ENCODE results near the gene NUFIP2.
"Not testable (repeated sequence)": the region's sequence is repeated elsewhere in the genome, so short reads cannot be mapped to it uniquely, and the experiment has no call there.

Gene NUFIP2

GRCh38 chr17:29293890-29294579 lies at the start of gene NUFIP2:
Gene NUFIP2, minus strand, starts transcription at chr17:29294148. Its CDS starts 89 bp downstream, at chr17:29294059.
- peak; percentile 98 for DNase-seq

DNA sequence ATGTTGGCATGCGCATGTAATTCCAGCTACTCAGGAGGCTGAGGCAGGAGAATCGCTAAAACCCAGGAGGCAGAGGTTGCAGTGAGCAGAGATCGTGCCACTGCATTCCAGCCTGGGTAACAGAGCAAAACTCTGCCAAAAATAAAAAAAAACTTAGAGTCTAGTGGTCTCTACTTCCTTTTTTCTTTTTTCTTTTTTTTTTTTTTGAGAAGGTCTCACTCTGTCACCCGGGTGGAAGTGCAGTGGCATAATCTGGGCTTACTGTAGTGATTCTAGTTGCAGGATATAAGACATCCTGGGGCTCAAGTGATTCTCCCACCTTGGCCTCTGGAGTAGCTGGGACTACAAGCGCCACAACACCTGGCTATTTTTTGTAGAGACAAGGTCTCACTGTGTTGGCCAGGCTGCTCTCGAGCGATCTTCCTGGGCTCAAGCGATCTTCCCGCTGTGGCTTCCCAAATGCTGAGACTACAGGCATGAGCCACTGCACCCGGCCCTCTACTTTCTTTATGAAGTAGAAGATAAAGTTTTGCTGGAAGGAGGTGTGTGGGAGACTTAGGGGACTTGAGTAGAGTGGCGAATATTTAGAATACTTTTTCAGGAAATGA lies 48.3 kb upstream of the NUFIP2 start:
- no peak for DNase-seq

GRCh38 chr17:29341726-29342125 lies 47.8 kb upstream of the NUFIP2 start:
- no peak for DNase-seq

DNA sequence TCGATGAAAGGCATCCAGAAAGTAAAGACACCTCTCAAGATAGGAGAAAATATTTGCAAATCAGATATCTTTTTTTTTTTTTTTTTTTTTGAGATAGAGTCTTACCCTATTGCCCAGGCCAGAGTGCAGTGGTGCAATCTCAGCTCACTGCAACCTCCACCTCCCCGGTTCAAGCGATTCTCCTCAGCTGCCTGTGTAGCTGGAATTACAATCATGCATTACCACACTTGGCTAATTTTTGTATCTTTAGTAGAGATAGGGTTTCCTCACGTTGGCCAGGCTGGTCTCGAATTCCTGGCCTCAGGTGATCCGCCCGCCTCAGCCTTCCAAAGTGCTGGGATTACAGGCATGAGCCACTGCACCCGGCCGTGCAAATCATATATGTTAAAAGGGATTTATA lies 45.1 kb upstream of the NUFIP2 start:
- DNase-seq: not testable (repeated sequence)

DNA sequence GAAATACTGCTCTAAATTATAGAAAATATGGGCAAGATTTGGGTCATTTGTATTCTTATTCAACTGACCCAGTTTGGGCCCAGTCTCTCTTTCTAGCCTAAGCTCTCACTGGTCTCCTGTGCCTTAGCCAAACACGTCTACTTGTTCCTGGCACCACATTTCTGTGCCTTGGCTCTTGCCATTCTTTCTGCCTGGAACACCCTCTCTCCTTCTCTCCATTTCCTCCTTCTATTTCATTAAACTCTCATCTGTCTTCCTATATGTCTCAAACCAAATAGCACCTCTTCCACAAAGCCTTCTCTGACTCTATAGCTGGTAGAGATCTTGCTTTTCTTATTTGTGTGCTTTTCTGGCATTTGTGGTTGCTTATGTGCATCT lies 37.7 kb upstream of the NUFIP2 start:
- no peak for DNase-seq

DNA sequence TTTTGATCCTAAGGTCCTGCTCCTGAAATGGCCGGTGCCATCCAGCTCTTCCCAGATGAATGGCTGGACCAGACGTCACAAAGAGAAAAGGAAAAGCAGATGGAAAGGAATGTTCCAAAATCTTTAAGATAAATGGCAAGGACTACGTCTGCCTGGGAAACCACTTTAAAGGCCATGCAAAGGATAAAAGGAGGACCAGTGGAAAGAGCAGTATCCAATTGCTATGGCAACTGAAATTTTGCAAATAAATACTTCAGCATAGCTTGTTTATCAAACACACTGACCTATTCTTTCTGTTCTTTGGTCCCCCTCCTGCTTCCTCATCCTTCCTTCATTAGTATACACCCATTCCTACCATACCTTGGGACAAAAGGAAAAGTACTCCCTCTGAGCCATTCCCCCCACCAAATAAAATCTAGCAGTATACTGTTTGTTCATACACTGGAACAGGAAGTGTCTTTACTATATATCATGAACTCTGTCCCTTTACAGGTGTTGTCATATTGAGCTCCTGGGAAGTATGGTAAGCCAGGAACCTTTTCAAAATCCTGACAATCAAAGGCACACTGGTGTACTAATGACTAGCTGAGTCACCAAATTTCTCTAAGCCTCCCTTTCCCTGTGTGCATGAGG lies 37.2 kb upstream of the NUFIP2 start:
- no peak for DNase-seq

DNA sequence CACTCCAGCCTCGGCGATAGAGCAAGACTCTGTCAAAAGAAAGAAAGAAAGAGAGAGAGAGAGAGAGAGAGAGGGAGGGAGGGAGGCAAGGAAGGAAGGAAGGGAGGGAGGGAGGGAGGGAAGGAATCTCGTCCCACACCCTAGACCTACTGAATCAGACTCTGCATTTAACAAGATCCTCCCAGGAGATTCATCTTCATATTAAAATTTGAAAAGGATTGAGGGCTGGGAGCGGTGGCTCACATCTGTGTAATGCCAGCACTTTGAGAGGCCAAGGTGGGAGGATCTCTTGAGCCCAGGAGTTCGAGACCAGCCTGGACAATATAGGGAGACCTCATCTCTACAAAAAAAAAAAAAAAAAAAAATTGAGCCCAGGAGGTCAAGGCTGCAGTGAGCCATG lies 33.5 kb upstream of the NUFIP2 start:
- no peak for DNase-seq

GRCh38 chr17:29326023-29326813 lies 32.3 kb upstream of the NUFIP2 start:
- DNase-seq: no peak

- DNase-seq: no peak
Observed at GRCh38 chr17:29322363-29322762, 28.4 kb upstream of the NUFIP2 start.

- DNase-seq: no peak
Observed at GRCh38 chr17:29303386-29303785, 9.4 kb upstream of the NUFIP2 start.

- no peak for DNase-seq
Observed at GRCh38 chr17:29299031-29299430, 5.1 kb upstream of the NUFIP2 start.

DNA sequence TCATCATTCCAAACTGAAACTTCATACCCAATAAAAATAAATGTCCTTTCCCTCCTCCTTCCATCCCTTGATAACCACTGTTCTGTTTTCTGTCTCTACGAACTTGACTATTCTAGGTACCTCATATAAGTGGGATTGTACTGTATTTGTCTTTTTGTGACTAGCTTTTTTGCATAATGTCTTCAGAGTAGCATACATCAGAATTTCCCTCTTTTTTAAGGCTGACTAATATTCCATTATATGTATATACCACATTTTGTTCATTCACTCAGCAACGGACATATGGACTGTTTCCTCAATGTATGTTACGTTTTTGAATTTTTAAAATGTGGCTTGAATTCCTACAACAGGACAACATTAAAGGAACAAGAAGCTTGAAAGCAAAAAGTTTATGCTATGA lies 1.5 kb upstream of the NUFIP2 start:
- DNase-seq: no peak

- no peak for DNase-seq
Observed at GRCh38 chr17:29294580-29294900, 592 bp upstream of the NUFIP2 start.

GRCh38 chr17:29292992-29293889 lies 707 bp downstream of the NUFIP2 start:
- peak; percentile 5 for DNase-seq

DNA sequence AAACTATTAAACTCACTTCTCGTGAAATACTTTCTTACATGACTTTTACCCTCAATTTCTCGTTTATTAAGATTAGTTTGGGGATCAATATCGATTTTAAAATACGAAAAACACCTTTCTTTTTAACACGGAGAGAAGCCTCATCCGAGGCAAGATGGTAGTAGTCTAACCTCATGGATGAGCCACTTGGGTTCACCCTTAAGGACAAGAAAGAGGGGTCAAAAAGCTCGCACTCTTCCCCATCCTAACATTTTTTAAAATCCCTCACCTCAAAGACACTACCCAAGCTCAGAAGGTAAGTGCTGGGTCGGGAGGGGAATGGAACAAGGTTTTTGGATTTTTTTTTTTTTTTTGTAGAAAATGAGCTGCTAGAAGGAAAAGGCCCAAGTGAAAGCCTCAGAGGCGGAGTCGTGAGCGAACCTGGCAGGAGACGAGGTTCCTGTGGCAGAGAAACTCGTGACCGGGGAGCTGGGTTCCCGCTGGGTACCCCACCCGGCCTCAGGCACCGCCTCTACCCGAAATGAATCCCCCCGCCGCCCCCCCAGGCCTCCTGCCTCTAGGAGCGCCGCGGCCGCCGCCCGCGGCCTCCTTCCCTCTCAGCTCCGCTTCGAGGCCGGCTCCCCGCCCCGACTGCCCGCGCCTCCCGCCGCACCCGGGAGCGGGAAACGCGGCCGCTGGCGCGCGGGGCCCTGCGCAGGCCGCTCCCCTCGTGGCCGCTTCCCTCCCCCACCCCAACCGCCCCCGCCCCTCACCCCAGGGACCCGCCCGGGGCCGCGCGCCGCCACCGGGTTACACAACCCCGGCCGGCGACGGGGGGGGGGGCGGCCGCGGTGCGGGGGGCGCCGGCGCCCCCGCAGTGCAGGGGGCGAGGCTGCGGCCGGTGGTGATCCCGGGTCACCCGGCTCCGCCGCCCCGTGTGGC lies 1.6 kb downstream of the NUFIP2 start:
- peak; percentile 17 for DNase-seq

DNA sequence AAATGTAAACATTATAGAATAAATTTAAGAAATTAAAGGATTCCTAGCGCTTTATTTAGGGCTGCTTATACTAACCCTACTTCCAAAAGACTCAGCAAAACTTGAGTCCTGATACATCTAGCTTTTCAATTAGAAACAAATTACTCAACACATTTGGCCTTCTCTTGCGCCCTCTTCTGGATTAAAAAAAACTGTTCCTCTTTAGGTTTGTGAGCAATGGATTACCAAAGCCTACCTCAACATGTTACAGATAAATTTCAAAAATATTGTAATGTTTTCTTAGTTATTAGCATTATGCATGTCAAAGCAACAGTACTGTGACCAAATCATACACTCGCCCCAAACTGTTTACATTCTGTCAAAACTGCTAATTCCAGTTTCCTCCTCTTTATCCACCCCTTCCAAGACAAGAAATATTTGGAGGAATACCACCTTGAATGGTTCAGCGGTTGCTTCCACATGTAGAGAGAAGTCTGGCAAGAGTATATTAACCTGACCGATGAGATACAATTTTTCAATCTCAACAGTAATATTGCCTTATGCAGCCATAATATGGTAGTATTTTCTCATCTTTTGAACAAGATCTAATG lies 2.7 kb downstream of the NUFIP2 start:
- DNase-seq: peak; percentile 74

GRCh38 chr17:29289852-29290251 lies 4.1 kb downstream of the NUFIP2 start:
- no peak for DNase-seq

DNA sequence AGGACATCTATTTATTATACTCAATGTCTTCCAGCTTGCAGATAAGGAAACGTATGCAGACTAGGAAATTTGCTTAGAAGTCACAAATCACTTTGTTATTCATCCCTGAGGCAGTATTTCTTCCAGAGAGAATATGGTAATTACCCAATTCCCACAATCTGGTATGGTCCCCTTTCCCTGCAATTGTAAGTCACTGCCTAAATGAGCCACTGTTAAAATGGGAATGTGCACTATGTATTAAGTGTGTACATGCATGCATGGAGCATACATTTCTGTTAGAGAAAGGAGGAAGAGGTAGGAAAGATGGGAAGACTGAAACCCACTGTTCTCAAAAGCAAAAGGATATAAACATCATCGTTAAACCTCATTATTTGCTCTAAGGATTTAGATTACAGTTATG lies 10.0 kb downstream of the NUFIP2 start:
- DNase-seq: no peak

GRCh38 chr17:29283496-29283895 lies 10.5 kb downstream of the NUFIP2 start:
- DNase-seq: no peak

GRCh38 chr17:29279397-29280070 lies 14.4 kb downstream of the NUFIP2 start:
- DNase-seq: no peak

DNA sequence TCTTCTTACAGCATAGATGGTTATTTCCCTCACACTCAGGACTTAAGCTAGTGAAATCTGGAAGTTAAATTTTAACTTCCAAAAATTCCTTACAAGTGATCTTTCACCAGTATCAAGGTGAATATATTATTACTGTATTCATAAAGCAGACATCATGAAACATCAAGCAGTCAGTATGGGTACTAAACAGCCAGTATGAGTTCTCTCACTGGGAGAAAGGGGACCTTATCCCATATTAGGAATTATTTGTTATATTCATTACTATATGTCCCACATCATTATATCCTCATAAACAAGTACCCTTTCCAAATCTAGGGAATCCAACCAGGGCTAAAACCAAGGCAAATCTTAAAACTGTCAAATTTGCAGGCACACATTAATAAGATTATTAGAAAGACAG lies 15.3 kb downstream of the NUFIP2 start:
- DNase-seq: no peak

All from kidney glomerular epithelial cell (primary cell).